NT2/D1 (cell line): ENCODE data around the gene CTCF.

Experiments used
- SUZ12 ChIP-seq: IDR thresholded peaks from 2 replicates; pipeline ENCODE4 v1.6.1; 2011; ENCODE audit not compliant: insufficient read length, insufficient read depth; ENCODE audit errors: extremely low read depth
- YY1 ChIP-seq: IDR thresholded peaks from 2 replicates; pipeline ENCODE4 v1.6.1; 2011; ENCODE audit not compliant: insufficient read length, insufficient read depth
- ZNF274 ChIP-seq: IDR thresholded peaks from 2 replicates; pipeline ENCODE4 v1.6.1; 2011; ENCODE audit warnings: mild to moderate bottlenecking, low read depth, low read length

DNA sequence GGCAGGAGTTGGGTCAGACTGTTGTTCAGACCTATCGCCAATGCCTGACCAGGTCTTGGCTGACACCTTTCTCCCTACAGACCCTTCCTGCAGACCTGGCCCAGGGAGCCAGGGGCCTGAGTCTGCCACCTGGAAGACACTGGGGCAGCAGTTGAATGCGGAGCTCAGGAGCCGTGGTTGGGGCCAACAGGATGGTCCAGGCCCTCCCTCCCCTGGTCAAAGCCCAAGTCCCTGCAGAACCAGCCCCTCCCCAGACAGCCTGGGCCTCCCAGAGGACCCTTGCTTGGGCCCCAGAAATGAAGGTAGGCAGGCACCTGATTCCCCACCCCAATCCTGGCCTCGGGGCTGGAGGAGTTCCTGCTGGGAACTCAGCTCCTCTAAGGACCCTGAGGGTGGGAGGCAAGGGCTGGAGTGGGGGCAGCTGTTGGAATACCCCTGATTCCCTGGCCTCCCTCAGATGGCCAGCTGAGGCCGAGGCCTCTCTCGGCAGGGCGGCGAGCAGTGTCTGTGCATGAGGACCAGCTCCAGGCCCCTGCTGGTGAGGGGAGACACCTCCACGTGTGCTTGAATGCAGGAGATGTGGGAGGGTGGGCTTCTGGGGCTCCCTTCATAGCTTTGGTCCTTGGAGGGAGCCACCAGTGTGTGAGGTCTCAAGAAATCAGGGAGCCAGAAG is 94.2 kb downstream of the CTCF start:
- TF ChIP-seq YY1 (no peak), ZNF274 (no peak), SUZ12 (no peak)
